ENCODE measurements around the gene PRPF39. TPM values are rescaled to one million over a fixed set of nuclear protein-coding genes. Genes with fewer than 3 reads are reported as not detected.

Gene PRPF39
- total RNA-seq, result 12.7 and 16.4 TPM in 2 replicates

- no peak for DNase-seq (ENCODE audit: low read depth)
- TF ChIP-seq CTCF (conservative IDR thresholded peaks at IDR 0.05; ENCODE audit: low read depth, low read length), result no peak
- H3K4me3 ChIP-seq (ENCODE audit: low read depth, low read length), result peak within 1 kb of the TSS; percentile 82
Measured at GRCh38 chr14:45083976-45084722, at the start of gene PRPF39. PRPF39 (plus strand) TSS chr14:45084116; CDS start chr14:45095240, 11,124 bp downstream.

- TF ChIP-seq CTCF (conservative IDR thresholded peaks at IDR 0.05; ENCODE audit: low read depth, low read length), result no peak
- no peak overlapping the region for H3K4me3 ChIP-seq (ENCODE audit: low read depth, low read length)
Measured at GRCh38 chr14:45034730-45035129, 49.2 kb upstream of the PRPF39 start.

GRCh38 chr14:45038256-45038655 lies 45.7 kb upstream of the PRPF39 start:
- no peak for DNase-seq (ENCODE audit: low read depth)
- H3K4me3 ChIP-seq (ENCODE audit: low read depth, low read length), result no peak overlapping the region
- no peak for TF ChIP-seq CTCF (conservative IDR thresholded peaks at IDR 0.05; ENCODE audit: low read depth, low read length)

More at GRCh38 chr14:45034730-45035129, 49.2 kb upstream of the PRPF39 start:
- no peak for DNase-seq (ENCODE audit: low read depth)

GRCh38 chr14:45038865-45039264 lies 45.1 kb upstream of the PRPF39 start:
- TF ChIP-seq CTCF (conservative IDR thresholded peaks at IDR 0.05; ENCODE audit: low read depth, low read length), result no peak
- no peak for DNase-seq (ENCODE audit: low read depth)
- H3K4me3 ChIP-seq (ENCODE audit: low read depth, low read length), result no peak overlapping the region

- TF ChIP-seq CTCF (conservative IDR thresholded peaks at IDR 0.05; ENCODE audit: low read depth, low read length), result no peak
- H3K4me3 ChIP-seq (ENCODE audit: low read depth, low read length), result no peak overlapping the region
- DNase-seq (ENCODE audit: low read depth), result no peak
Measured at GRCh38 chr14:45039390-45039789, 44.5 kb upstream of the PRPF39 start.

GRCh38 chr14:45041641-45042040 lies 42.3 kb upstream of the PRPF39 start:
- no peak for DNase-seq (ENCODE audit: low read depth)
- no peak overlapping the region for H3K4me3 ChIP-seq (ENCODE audit: low read depth, low read length)
- TF ChIP-seq CTCF (conservative IDR thresholded peaks at IDR 0.05; ENCODE audit: low read depth, low read length), result no peak

GRCh38 chr14:45044638-45045037 lies 39.3 kb upstream of the PRPF39 start:
- H3K4me3 ChIP-seq (ENCODE audit: low read depth, low read length), result no peak overlapping the region

More at GRCh38 chr14:45044638-45045037, 39.3 kb upstream of the PRPF39 start:
- DNase-seq (ENCODE audit: low read depth), result no peak
- no peak for TF ChIP-seq CTCF (conservative IDR thresholded peaks at IDR 0.05; ENCODE audit: low read depth, low read length)
